IMR-90 (cell line): ENCODE data around the gene GRIK3.

Source experiments
- BHLHE40 ChIP-seq: fragments of 150-350 bp; IDR thresholded peaks from 2 replicates; pipeline ENCODE4 v1.6.1; 2016; ENCODE audit warnings: mild to moderate bottlenecking, low read depth, low read length
- CEBPB ChIP-seq: IDR thresholded peaks from 2 replicates; pipeline ENCODE4 v1.6.1; 2012; ENCODE audit warnings: low read depth, low read length, improper control_type of control experiment
- MAZ ChIP-seq: IDR thresholded peaks from 2 replicates; pipeline ENCODE4 v1.6.1; 2012; ENCODE audit warnings: low read depth, mild to moderate bottlenecking, low read length, improper control_type of control experiment, moderate library complexity, borderline replicate concordance
- TF ChIP-seq, protein P1 (sequence below): conservative IDR thresholded peaks from 2 replicates; pipeline ENCODE4 v1.5.1; 2012; ENCODE audit warnings: mild to moderate bottlenecking, low read depth, low read length, improper control_type of control experiment

- TF ChIP-seq, protein P1, sequence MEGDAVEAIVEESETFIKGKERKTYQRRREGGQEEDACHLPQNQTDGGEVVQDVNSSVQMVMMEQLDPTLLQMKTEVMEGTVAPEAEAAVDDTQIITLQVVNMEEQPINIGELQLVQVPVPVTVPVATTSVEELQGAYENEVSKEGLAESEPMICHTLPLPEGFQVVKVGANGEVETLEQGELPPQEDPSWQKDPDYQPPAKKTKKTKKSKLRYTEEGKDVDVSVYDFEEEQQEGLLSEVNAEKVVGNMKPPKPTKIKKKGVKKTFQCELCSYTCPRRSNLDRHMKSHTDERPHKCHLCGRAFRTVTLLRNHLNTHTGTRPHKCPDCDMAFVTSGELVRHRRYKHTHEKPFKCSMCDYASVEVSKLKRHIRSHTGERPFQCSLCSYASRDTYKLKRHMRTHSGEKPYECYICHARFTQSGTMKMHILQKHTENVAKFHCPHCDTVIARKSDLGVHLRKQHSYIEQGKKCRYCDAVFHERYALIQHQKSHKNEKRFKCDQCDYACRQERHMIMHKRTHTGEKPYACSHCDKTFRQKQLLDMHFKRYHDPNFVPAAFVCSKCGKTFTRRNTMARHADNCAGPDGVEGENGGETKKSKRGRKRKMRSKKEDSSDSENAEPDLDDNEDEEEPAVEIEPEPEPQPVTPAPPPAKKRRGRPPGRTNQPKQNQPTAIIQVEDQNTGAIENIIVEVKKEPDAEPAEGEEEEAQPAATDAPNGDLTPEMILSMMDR, result no peak
- TF ChIP-seq MAZ (no peak), BHLHE40 (no peak), CEBPB (no peak)
These were observed 176.6 kb downstream of the GRIK3 start for GRCh38 chr1:36857754-36858153.
